Stomach smooth muscle (tissue), 2 donors: ENCODE results near the gene EEFSEC.
A peak's percentile ranks its signal among the peaks of the same experiment; 100 is the strongest.

ENCODE experiments used
- H3K27ac ChIP-seq: one replicate; pipeline ENCODE4 v1.7.0; 2013; ENCODE audit warnings: mild to moderate bottlenecking, low read length, inconsistent platforms
- H3K27me3 ChIP-seq, 2 donors: one replicate each; pipeline ENCODE4 v1.7.0; 2013; ENCODE audit warnings: low read length in 2 of 2; ENCODE audit not compliant: insufficient read depth in 2 of 2, control insufficient read depth in 1 of 2
- H3K36me3 ChIP-seq, 2 donors: one replicate each; pipeline ENCODE4 v1.7.0; 2013; ENCODE audit warnings: low read length in 2 of 2; ENCODE audit not compliant: control insufficient read depth in 2 of 2, insufficient read depth in 2 of 2
- H3K4me1 ChIP-seq: one replicate; pipeline ENCODE4 v1.7.0; 2013; ENCODE audit warnings: low read length; ENCODE audit not compliant: control insufficient read depth, insufficient read depth
- H3K4me3 ChIP-seq, 2 donors: one replicate each; pipeline ENCODE4 v1.7.0; 2013; ENCODE audit warnings: low read length in 2 of 2
- H3K9ac ChIP-seq, 2 donors: one replicate each; pipeline ENCODE4 v1.7.0; 2013; ENCODE audit warnings: low read length in 2 of 2, mild to moderate bottlenecking in 1 of 2
- H3K9me3 ChIP-seq, 2 donors: one replicate each; pipeline ENCODE4 v1.7.0; 2013; ENCODE audit warnings: low read length in 2 of 2; ENCODE audit not compliant: control insufficient read depth in 2 of 2
- donor health status: healthy.
- donor health status: Pancreatic carcinoma.

Gene EEFSEC

DNA sequence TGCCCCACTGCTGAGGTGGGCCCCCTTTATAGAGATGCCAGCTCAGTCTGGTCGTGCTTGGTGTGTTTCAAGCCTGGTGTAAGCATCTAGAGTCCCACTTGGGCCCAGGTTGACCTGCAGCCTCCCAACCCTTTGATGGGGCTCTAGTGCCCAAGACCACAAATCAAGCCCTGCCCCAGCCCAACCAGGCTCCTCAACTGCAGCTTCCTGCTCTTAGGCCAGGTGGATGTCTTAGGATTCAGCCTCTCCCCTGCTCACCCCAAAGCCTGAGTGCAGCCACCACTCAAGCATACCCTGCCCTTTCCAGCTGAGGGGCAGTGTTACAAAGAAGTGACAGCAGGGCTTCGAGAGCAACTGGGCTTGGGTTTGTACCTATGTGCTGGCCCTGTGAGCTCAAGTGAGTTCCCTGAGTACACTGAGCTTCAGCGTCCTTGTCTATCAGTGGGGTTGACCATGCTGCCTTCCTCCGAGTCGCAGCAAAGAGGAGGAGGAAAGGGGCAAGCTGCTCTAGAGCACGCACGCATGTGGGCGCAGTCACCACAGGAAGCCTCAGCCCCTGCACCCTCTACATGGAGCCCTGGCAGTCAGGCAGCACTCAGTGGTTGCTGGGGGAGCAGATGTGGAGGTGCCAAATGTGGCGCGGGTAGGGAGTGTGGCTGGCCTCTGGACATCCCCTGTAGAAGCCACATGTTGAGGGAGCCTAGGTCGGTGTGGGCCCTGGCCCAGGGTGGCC lies 120.7 kb downstream of the EEFSEC start:
- Histone ChIP-seq H3K9ac (no peak overlapping the region), H3K4me1 (peaks cover 15% of the 10 kb centered on the region), H3K9me3 (no peaks in the 10 kb centered on the region), H3K27me3 (no peaks in the 10 kb centered on the region), H3K36me3 (peaks cover 3 to 10% of the 10 kb centered on the region in 2 donors), H3K4me3 (no peak overlapping the region), H3K27ac (no peak overlapping the region)

DNA sequence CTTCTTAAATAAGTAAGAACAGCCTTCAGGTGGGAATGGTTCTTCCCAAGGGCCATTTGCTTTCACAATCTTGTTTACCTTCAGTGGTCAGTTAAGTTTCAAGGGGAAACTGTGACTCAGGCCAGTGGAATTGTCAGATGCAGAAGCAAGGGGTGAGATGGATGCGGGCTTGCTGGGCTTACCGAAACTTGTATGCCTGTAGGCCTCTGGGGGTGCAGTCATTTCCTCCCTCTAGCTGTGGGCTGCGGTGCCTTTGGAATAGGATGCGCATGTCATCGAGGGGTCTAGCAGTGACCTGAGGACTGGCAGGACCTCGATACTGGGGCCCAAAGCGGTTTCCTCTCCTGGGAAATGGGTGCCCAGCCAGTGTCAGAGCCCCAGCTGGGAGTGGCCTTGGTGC lies 121.6 kb downstream of the EEFSEC start:
- Histone ChIP-seq H3K4me3 (no peak overlapping the region), H3K27me3 (no peaks in the 10 kb centered on the region), H3K4me1 (peaks cover 23% of the 10 kb centered on the region), H3K9ac (no peak overlapping the region), H3K36me3 (peaks cover 3 to 7% of the 10 kb centered on the region in 2 donors), H3K27ac (no peak overlapping the region), H3K9me3 (no peaks in the 10 kb centered on the region)

GRCh38 chr3:128275316-128276145 lies 122.2 kb downstream of the EEFSEC start:
- peaks cover 29% of the 10 kb centered on the region for H3K4me1 ChIP-seq
- no peak overlapping the region for H3K9ac ChIP-seq
- H3K9me3 ChIP-seq: no peaks in the 10 kb centered on the region
- peaks cover 3 to 7% of the 10 kb centered on the region in 2 donors for H3K36me3 ChIP-seq
- H3K27me3 ChIP-seq: no peaks in the 10 kb centered on the region
- no peak overlapping the region for H3K27ac ChIP-seq
- H3K4me3 ChIP-seq: no peak overlapping the region

DNA sequence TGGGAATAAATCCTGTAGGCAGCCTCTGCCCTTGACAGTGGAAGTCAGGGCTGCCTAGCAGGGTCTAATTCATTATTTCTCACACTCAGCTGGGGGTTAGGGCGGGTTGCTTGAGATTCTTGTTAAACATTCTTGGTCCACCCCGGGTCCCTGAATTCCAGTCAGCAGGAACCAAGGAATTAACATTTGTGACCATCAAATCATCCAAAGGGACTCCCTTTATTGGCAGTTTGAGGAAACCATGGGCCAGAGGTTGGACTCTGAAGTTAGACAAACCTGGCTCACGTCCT lies 122.8 kb downstream of the EEFSEC start:
- Histone ChIP-seq H3K27me3 (no peaks in the 10 kb centered on the region), H3K9me3 (no peaks in the 10 kb centered on the region), H3K36me3 (peaks cover 3 to 7% of the 10 kb centered on the region in 2 donors), H3K27ac (no peak overlapping the region), H3K9ac (no peak overlapping the region), H3K4me3 (no peak overlapping the region), H3K4me1 (peaks cover 35% of the 10 kb centered on the region)

DNA sequence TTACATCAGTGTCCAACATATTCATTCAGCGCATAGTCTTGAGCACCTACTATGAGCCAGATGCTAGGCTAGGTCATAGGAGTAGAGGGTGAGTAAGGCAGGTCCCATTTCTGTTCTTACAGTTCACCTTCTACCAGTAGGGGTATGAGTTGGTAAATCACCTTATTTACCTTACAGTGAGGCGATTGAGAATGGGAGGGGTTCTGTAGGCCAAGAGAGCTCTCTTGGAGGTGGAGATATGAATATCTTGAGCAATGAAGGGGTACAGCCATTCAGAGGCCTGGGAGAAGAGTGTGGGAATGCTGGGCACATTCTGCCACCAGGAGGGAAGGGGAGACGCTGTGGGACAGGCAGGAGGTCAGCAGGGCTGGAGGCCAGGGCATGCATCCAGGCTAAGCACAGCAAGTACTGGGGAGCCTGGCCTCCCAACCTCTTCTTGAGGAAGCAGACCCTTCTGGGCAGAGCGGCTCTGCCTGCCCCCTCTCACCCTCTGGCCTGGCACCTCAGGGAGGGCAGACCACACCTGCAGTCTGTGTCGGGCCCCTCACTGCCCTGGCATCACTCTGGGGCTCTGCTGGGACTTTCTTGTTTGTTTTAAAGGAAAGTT lies 123.4 kb downstream of the EEFSEC start:
- Histone ChIP-seq H3K4me3 (no peak overlapping the region), H3K4me1 (peaks cover 41% of the 10 kb centered on the region), H3K36me3 (peaks cover 3 to 5% of the 10 kb centered on the region in 2 donors), H3K9me3 (no peaks in the 10 kb centered on the region), H3K27me3 (no peaks in the 10 kb centered on the region), H3K9ac (no peak overlapping the region), H3K27ac (peak overlapping the region; percentile 11)

DNA sequence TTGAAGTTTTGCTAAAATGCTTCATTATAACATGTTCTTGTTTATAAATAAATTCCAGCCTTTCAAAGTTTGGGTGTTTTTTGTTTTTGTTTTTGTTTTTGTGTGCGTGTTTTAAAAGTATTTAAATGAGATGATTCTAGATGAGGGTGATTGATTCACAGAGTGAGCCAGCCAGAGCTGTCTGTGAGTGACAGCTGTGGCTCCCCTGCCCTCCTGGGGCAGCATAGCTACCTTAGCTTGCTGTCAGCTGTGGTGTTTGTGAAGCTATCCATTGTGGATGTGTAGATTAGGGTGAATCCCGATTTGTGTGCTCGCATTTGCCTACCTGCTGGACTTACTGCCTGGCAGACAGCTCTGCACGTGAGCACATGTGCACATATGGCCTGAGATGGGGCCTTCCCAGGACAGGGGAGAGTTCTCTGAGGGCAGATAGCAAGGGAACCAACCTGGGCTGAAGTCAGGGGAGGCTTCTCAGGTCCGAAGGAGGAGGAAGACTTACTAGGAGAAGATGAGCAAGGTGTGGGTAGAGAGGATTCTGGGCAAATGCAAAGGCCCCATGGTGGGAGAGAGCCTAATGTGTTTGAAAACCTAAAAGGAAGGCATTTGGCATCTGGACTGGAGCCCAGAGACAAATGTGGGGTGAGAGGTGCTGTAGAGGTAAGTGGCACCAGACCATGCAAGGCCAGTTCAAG lies 124.2 kb downstream of the EEFSEC start:
- no peak overlapping the region for H3K4me3 ChIP-seq
- peaks cover 49% of the 10 kb centered on the region for H3K4me1 ChIP-seq
- no peaks in the 10 kb centered on the region for H3K27me3 ChIP-seq
- no peaks in the 10 kb centered on the region for H3K9me3 ChIP-seq
- H3K36me3 ChIP-seq: peaks cover 0 to 2% of the 10 kb centered on the region in 2 donors
- H3K27ac ChIP-seq: no peak overlapping the region
- no peak overlapping the region for H3K9ac ChIP-seq

DNA sequence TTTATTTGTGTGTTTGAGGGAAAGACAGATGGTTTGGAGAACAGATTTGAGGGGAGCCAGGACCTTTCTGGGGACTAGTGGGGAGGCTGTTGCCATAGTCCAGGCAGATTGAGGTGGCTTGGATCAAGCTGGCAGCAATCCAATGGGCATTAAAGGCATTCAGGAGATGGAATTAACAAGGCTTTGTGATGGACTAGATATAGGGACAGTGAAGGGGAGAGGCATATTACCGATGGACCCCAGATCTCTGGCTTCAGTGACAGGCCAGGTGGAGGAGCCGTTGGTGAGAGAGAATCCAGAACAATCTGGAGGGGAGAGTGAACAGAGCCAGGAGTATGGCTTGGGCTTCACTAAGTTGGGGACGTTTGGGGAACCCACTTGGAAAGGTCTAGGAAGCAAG lies 124.8 kb downstream of the EEFSEC start:
- no peak overlapping the region for H3K9ac ChIP-seq
- H3K27me3 ChIP-seq: no peaks in the 10 kb centered on the region
- no peaks in the 10 kb centered on the region for H3K36me3 ChIP-seq
- peaks cover 55% of the 10 kb centered on the region for H3K4me1 ChIP-seq
- H3K4me3 ChIP-seq: no peak overlapping the region
- H3K27ac ChIP-seq: peak overlapping the region; percentile 31
- H3K9me3 ChIP-seq: no peaks in the 10 kb centered on the region

GRCh38 chr3:128278761-128279600 lies 125.7 kb downstream of the EEFSEC start:
- Histone ChIP-seq H3K36me3 (no peaks in the 10 kb centered on the region), H3K27ac (peak overlapping the region; percentile 31), H3K9me3 (no peaks in the 10 kb centered on the region), H3K4me1 (peaks cover 58% of the 10 kb centered on the region), H3K4me3 (peak overlapping the region; percentile 33 to 47), H3K27me3 (no peaks in the 10 kb centered on the region), H3K9ac (peak overlapping the region in 1 of 2 donors; percentile 36)

GRCh38 chr3:128279601-128279880 lies 126.3 kb downstream of the EEFSEC start:
- Histone ChIP-seq H3K4me1 (peaks cover 58% of the 10 kb centered on the region), H3K9ac (no peak overlapping the region), H3K4me3 (no peak overlapping the region), H3K36me3 (no peaks in the 10 kb centered on the region), H3K27ac (peak overlapping the region; percentile 31), H3K9me3 (no peaks in the 10 kb centered on the region), H3K27me3 (no peaks in the 10 kb centered on the region)

DNA sequence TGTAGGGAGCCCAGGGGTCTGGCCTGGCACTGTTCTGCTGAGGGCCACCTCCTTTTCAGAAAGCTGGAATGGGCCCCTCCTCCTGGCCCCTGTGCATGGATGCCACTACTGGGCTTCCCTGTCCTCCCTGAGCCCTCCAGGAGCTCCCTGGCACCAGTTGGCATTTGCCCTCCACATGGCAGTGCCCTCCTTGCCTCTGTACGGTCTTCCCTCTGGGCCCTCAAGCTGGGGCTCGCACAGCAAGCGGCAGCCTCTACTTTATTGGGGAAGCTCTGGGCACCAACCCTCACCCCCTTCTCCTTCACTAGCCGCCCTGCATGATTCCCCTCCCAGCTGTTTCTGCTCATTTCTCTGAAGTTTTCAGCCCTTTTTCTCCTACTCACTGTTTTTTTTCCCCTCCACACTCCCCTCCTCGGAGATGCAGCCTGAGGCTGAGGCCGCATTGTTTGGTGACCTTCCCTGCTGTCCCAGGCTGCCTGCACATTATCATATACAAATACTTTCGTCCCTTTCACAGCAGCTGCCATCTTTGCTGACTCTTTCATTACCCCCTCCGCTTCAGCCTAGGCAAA lies 127.3 kb downstream of the EEFSEC start:
- no peaks in the 10 kb centered on the region for H3K9me3 ChIP-seq
- H3K4me1 ChIP-seq: peaks cover 58% of the 10 kb centered on the region
- no peaks in the 10 kb centered on the region for H3K27me3 ChIP-seq
- no peak overlapping the region for H3K9ac ChIP-seq
- H3K36me3 ChIP-seq: no peaks in the 10 kb centered on the region
- no peak overlapping the region for H3K4me3 ChIP-seq
- H3K27ac ChIP-seq: peak overlapping the region; percentile 41
